Panc1 (cell line): Measurements from ENCODE around the gene MALSU1.

Experiments used
- CTCF ChIP-seq: fragments of 450-650 bp; IDR thresholded peaks from 2 replicates; pipeline ENCODE4 v1.5.1; 2017; ENCODE audit warnings: mild to moderate bottlenecking
- POLR2AphosphoS5 ChIP-seq: IDR thresholded peaks from 2 replicates; pipeline ENCODE4 v1.6.1; 2012; ENCODE audit warnings: mild to moderate bottlenecking, low read depth, low read length, moderate library complexity
- REST ChIP-seq, 2 experiments: IDR thresholded peaks; 2 replicates each; pipeline ENCODE4 v1.6.1; 2011 to 2012; ENCODE audit warnings: low read depth in 2 of 2, control low read depth in 1 of 2, low read length in 1 of 2, mild to moderate bottlenecking in 1 of 2, moderate library complexity in 1 of 2; ENCODE audit not compliant: insufficient read depth in 1 of 2
- SIN3A ChIP-seq: IDR thresholded peaks from 2 replicates; pipeline ENCODE4 v1.6.1; 2012; ENCODE audit warnings: low read depth, mild to moderate bottlenecking, low read length, moderate library complexity, borderline replicate concordance; ENCODE audit not compliant: insufficient read depth
- TCF7L2 ChIP-seq: IDR thresholded peaks from 2 replicates; pipeline ENCODE4 v1.6.1; 2011; ENCODE audit warnings: mild to moderate bottlenecking, low read depth, low read length, inconsistent platforms

- TF ChIP-seq CTCF (no peak), REST (IDR thresholded peaks at IDR 0.05; ENCODE audit: insufficient read depth in 1 of 2, low read depth in 2 of 2, low read length in 1 of 2) (no peak), POLR2AphosphoS5 (no peak), TCF7L2 (no peak), SIN3A (no peak)
These were observed 16.1 kb upstream of the MALSU1 start for GRCh38 chr7:23283086-23283485.
